ENCODE data around the gene RAB26.

Gene RAB26

DNA sequence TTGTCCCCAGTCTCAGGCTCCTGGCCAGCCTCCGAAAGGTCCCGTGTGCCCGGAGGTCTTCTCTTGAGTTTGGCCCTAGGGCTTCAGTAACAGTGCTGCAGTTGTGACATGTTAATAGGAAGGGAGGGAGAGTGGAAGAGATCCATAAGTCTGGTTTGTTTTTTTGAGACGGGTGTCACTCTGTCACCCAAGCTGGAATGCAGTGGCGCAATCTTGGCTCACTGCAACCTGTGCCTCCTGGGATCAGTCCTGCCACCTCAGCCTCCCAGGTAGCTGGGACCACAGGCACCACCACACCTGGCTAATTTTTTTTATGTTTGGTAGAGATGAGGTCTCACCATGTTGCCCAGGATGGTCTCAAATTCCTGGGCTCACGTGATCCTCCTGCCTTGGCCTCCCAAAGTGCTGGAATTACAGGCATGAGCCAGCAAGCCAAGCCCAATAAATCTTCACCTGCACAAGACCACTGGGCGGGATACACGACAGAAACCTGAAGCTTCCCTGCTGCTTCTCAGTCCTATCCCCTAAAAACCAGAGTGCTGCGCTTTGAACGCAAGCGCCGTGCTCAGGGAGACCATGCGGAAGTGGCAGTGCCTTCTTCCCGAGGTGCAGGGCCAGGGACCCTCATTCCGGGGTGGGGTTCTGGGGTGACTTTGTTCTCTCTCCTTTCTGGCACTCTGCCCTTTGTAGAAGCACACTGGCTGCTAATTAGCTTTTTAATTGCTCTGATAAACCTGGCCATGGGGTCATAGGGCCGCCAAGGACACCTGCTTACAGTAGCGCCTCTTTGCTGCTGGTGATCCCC is 18.0 kb downstream of the RAB26 start:
- DNase-seq, result no peak
- TF ChIP-seq POLR2A (IDR thresholded peaks at IDR 0.05; ENCODE audit: low read length), result no peak
- TF ChIP-seq GATA1 (IDR thresholded peaks at IDR 0.05; ENCODE audit: low read depth, low read length), result no peak

- TF ChIP-seq GATA1 (IDR thresholded peaks at IDR 0.05; ENCODE audit: low read depth, low read length), result no peak
- no peak for TF ChIP-seq POLR2A (IDR thresholded peaks at IDR 0.05; ENCODE audit: low read length)
- DNase-seq, result no peak
These were observed 18.7 kb downstream of the RAB26 start for GRCh38 chr16:2167068-2167638.

GRCh38 chr16:2170080-2170479 is 21.7 kb downstream of the RAB26 start:
- TF ChIP-seq POLR2A (IDR thresholded peaks at IDR 0.05; ENCODE audit: low read length) (no peak), GATA1 (IDR thresholded peaks at IDR 0.05; ENCODE audit: low read depth, low read length) (no peak)
- DNase-seq, result no peak

DNA sequence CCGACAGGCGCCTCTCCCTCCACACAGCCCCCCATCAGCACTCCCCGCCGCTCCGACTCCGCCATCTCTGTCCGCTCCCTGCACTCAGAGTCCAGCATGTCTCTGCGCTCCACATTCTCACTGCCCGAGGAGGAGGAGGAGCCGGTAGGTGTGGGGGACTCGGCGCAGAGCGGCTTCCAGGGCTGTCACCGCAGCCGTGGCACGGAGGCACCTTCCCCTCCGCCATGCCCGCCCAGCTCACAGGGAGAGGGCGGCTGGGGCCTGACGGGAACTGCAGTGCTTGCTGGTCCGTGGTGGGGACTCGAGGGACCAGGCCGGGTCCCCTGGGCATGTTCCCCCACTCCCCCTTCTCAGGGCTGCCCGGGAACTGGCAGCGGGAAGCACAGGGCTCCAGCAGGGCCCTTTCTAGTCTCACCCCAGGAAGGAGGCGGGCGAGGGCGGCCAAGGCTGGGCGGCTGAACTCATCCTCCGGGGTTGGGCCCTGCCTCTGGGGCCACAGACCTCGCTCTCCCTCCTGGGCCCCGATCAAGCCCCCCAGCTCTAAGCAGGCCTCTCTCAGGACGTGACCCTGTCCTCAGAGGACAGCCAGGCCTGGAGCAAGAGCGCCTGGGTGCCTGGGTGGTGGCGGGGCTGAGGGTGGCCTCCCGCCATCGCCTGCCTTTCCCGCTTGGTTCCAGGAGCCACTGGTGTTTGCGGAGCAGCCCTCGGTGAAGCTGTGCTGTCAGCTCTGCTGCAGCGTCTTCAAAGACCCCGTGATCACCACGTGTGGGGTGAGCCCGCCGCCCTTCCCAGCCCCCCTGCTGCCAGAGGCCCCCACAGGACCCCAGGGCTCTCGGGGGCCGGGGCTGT is 22.4 kb downstream of the RAB26 start:
- no peak for DNase-seq
- TF ChIP-seq GATA1 (IDR thresholded peaks at IDR 0.05; ENCODE audit: low read depth, low read length) (no peak), POLR2A (IDR thresholded peaks at IDR 0.05; ENCODE audit: low read length) (no peak)

DNA sequence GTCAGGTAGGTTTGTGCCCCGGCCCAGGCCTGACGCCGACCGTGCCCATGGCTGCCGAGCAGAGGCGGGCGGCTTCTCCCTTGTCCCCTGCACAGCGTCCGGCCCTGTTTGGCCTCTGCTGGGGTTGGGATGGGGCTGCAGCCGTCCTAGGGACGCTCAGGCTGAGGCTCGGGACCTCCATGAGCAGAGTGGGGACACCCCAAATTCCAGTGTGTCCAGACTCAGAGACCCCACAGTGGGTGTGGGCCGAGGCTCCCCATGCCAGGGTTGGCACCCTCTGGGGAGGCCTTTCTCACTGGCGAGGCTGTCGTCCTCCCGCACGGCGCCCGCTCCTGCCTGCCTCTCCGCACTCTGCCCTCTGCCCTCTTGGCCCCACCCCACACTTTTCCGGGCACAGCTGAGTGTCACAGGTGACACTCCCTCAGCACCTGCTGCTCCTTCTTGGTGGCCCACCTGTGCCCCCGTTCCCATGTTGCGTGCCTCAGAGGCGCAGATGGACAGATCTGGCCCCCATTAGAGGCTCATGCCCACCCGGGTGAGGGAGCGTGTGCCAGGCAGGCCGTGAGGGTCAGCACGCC is 23.3 kb downstream of the RAB26 start:
- DNase-seq, result no peak
- no peak for TF ChIP-seq GATA1 (IDR thresholded peaks at IDR 0.05; ENCODE audit: low read depth, low read length)
- TF ChIP-seq POLR2A (IDR thresholded peaks at IDR 0.05; ENCODE audit: low read length), result no peak

DNA sequence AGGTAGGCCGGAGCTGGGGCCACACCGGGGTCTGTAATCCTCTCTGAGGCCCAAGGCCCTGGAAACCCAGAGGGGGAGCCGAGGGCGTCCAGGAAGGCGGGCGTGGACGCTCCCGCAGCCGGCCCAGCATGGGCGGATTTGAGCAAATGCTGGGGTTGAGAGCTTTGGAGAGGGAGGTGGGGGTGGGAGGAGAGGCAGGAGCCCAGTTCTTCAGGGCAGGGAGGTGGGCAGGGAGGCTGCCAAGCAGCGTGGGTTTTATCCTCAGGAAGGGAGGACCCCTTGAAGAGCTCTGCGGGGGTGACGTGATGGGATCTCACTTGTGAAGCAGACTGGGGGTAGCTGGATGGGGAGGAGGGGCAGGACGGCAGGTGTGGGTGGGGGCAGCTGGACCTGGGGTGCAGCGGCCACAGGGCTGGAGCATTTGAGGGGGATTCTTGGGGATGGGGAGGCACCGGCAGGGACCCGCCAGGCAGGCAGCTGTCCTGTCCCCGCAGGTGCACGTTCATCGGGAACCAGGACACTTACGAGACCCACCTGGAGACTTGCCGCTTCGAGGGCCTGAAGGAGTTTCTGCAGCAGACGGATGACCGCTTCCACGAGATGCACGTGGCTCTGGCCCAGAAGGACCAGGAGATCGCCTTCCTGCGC is 24.4 kb downstream of the RAB26 start:
- TF ChIP-seq GATA1 (IDR thresholded peaks at IDR 0.05; ENCODE audit: low read depth, low read length) (no peak), POLR2A (IDR thresholded peaks at IDR 0.05; ENCODE audit: low read length) (no peak)
- DNase-seq, result no peak

- TF ChIP-seq GATA1 (IDR thresholded peaks at IDR 0.05; ENCODE audit: low read depth, low read length), result no peak
- no peak for TF ChIP-seq POLR2A (IDR thresholded peaks at IDR 0.05; ENCODE audit: low read length)
- no peak for DNase-seq
These were observed 24.9 kb downstream of the RAB26 start for GRCh38 chr16:2173366-2173765.

GRCh38 chr16:2173916-2174315 is 25.5 kb downstream of the RAB26 start:
- no peak for DNase-seq
- no peak for TF ChIP-seq GATA1 (IDR thresholded peaks at IDR 0.05; ENCODE audit: low read depth, low read length)
- TF ChIP-seq POLR2A (IDR thresholded peaks at IDR 0.05; ENCODE audit: low read length), result no peak

- DNase-seq, result no peak
- TF ChIP-seq POLR2A (IDR thresholded peaks at IDR 0.05; ENCODE audit: low read length) (no peak), GATA1 (IDR thresholded peaks at IDR 0.05; ENCODE audit: low read depth, low read length) (no peak)
These were observed 26.1 kb downstream of the RAB26 start for GRCh38 chr16:2174396-2175131.

- TF ChIP-seq POLR2A (IDR thresholded peaks at IDR 0.05; ENCODE audit: low read length), result no peak
- TF ChIP-seq GATA1 (IDR thresholded peaks at IDR 0.05; ENCODE audit: low read depth, low read length), result no peak
- DNase-seq, result no peak
These were observed 27.0 kb downstream of the RAB26 start for GRCh38 chr16:2175454-2175853.

DNA sequence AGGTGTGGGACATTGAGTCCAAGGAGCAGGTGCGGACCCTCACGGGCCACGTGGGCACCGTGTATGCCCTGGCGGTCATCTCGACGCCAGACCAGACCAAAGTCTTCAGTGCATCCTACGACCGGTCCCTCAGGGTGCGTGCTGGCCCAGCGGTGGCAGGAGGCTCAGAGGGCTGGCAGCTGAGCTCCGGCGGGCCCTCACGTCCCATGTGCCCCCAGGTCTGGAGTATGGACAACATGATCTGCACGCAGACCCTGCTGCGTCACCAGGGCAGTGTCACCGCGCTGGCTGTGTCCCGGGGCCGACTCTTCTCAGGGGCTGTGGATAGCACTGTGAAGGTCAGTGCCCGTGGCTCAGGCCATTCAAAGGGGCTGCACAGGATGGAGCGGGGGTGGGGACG is 27.6 kb downstream of the RAB26 start:
- DNase-seq, result no peak
- TF ChIP-seq GATA1 (IDR thresholded peaks at IDR 0.05; ENCODE audit: low read depth, low read length) (no peak), POLR2A (IDR thresholded peaks at IDR 0.05; ENCODE audit: low read length) (no peak)

DNA sequence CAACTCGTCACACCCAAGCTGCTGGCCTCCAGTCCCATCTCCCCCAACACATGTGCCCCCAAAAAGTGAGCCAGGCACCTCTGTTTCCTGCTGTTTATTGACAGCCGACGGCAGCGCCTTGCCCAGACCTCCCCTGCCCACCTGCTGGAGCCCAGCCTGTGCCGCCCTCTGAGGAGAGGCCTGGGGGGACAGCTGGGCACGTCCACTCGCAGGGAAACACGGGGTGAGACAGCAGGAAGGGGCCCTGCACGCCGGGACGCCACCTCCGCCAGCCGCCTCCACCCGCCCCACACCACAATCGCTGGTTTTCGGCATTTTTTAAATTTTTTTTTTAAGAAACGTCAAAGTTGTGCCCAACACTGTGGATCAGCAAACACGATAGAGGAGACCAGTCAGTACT is 28.7 kb downstream of the RAB26 start:
- TF ChIP-seq GATA1 (IDR thresholded peaks at IDR 0.05; ENCODE audit: low read depth, low read length) (no peak), POLR2A (IDR thresholded peaks at IDR 0.05; ENCODE audit: low read length) (no peak)

GRCh38 chr16:2177561-2177960 is 29.1 kb downstream of the RAB26 start:
- DNase-seq, result no peak
- TF ChIP-seq POLR2A (IDR thresholded peaks at IDR 0.05; ENCODE audit: low read length) (no peak), GATA1 (IDR thresholded peaks at IDR 0.05; ENCODE audit: low read depth, low read length) (no peak)

More for the DNA sequence above, 28.7 kb downstream of the RAB26 start:
- no peak for DNase-seq
